Parathyroid adenoma (tissue), 2 donors: ENCODE data around the gene GPC6.

ENCODE experiments used
- H2AFZ ChIP-seq: fragments of 300-600 bp; sonication (generic); one replicate; pipeline ENCODE4 v1.7.0; 2017; ENCODE audit warnings: antibody characterized with exemption, mild to moderate bottlenecking
- H3K27ac ChIP-seq: fragments of 300-600 bp; sonication (generic); one replicate; pipeline ENCODE4 v1.7.0; 2017
- H3K27me3 ChIP-seq: fragments of 300-600 bp; sonication (generic); one replicate; pipeline ENCODE4 v1.7.0; 2017; ENCODE audit warnings: low read length; ENCODE audit not compliant: control insufficient read depth, insufficient read depth
- H3K36me3 ChIP-seq: fragments of 300-600 bp; sonication (generic); one replicate; pipeline ENCODE4 v1.7.0; 2017; ENCODE audit warnings: low read length; ENCODE audit not compliant: control insufficient read depth, insufficient read depth
- H3K4me1 ChIP-seq: fragments of 300-600 bp; sonication (generic); one replicate; pipeline ENCODE4 v1.7.0; 2017; ENCODE audit warnings: control low read depth
- H3K4me2 ChIP-seq: fragments of 300-600 bp; sonication (generic); one replicate; pipeline ENCODE4 v1.7.0; 2017; ENCODE audit warnings: low read length
- H3K4me3 ChIP-seq: fragments of 300-600 bp; sonication (generic); one replicate; pipeline ENCODE4 v1.7.0; 2017; ENCODE audit warnings: low read depth, low read length
- H3K79me2 ChIP-seq: fragments of 300-600 bp; sonication (generic); one replicate; pipeline ENCODE4 v1.7.0; 2017; ENCODE audit warnings: control low read depth
- H3K9ac ChIP-seq: fragments of 300-600 bp; sonication (generic); one replicate; pipeline ENCODE4 v1.7.0; 2017; ENCODE audit warnings: mild to moderate bottlenecking
- H3K9me3 ChIP-seq: fragments of 300-600 bp; sonication (generic); one replicate; pipeline ENCODE4 v1.7.0; 2017; ENCODE audit warnings: low read length; ENCODE audit not compliant: control insufficient read depth
- CTCF ChIP-seq: fragments of 300-600 bp; sonication (generic); IDR thresholded peaks from one replicate; pipeline ENCODE4 v1.7.0; 2017; ENCODE audit warnings: antibody characterized with exemption, mild to moderate bottlenecking
- donor health status: primary hyperparathyroidism.

The GPC6 gene

GRCh38 chr13:93244141-93244917 is 17.7 kb downstream of the GPC6 start:
- Histone ChIP-seq H3K36me3 (no peaks in the 10 kb centered on the region), H3K79me2 (no peaks in the 10 kb centered on the region), H3K4me2 (no peak overlapping the region), H3K9me3 (no peaks in the 10 kb centered on the region), H2AFZ (no peak overlapping the region), H3K27ac (no peak overlapping the region), H3K9ac (no peak overlapping the region), H3K4me1 (no peaks in the 10 kb centered on the region), H3K27me3 (no peaks in the 10 kb centered on the region), H3K4me3 (no peak overlapping the region)
- no peak for TF ChIP-seq CTCF

GRCh38 chr13:93244918-93245280 is 18.3 kb downstream of the GPC6 start:
- Histone ChIP-seq H3K9me3 (no peaks in the 10 kb centered on the region), H3K36me3 (no peaks in the 10 kb centered on the region), H2AFZ (no peak overlapping the region), H3K4me1 (no peaks in the 10 kb centered on the region), H3K4me3 (no peak overlapping the region), H3K27me3 (no peaks in the 10 kb centered on the region), H3K9ac (no peak overlapping the region), H3K79me2 (no peaks in the 10 kb centered on the region), H3K27ac (no peak overlapping the region), H3K4me2 (no peak overlapping the region)
- no peak for TF ChIP-seq CTCF

GRCh38 chr13:93246069-93246468 is 19.5 kb downstream of the GPC6 start:
- Histone ChIP-seq H3K36me3 (no peaks in the 10 kb centered on the region), H3K9ac (no peak overlapping the region), H3K9me3 (no peaks in the 10 kb centered on the region), H3K4me1 (no peaks in the 10 kb centered on the region), H2AFZ (no peak overlapping the region), H3K27me3 (no peaks in the 10 kb centered on the region), H3K79me2 (no peaks in the 10 kb centered on the region), H3K4me3 (no peak overlapping the region), H3K27ac (no peak overlapping the region), H3K4me2 (no peak overlapping the region)
- no peak for TF ChIP-seq CTCF

GRCh38 chr13:93248627-93249047 is 22.0 kb downstream of the GPC6 start:
- H3K4me2 ChIP-seq = no peak overlapping the region
- H3K4me3 ChIP-seq = no peak overlapping the region
- no peaks in the 10 kb centered on the region for H3K36me3 ChIP-seq
- H3K4me1 ChIP-seq = no peaks in the 10 kb centered on the region
- H3K27me3 ChIP-seq = no peaks in the 10 kb centered on the region
- H3K9me3 ChIP-seq = no peaks in the 10 kb centered on the region
- no peaks in the 10 kb centered on the region for H3K79me2 ChIP-seq
- no peak overlapping the region for H3K27ac ChIP-seq
- no peak for TF ChIP-seq CTCF
- no peak overlapping the region for H2AFZ ChIP-seq
- no peak overlapping the region for H3K9ac ChIP-seq
